Liver (tissue), 3 donors: ENCODE results near the gene IWS1.

Experiments
- FOXA1 ChIP-seq: IDR thresholded peaks from 2 replicates; pipeline ENCODE4 v1.6.1; 2016; ENCODE audit warnings: antibody characterized with exemption
- GABPA ChIP-seq, 2 donors: IDR thresholded peaks in 1 of 2; conservative IDR thresholded peaks in 1 of 2; 2 replicates each; pipeline ENCODE4 v1.6.1; 2016; ENCODE audit warnings: antibody characterized with exemption in 2 of 2, mild to moderate bottlenecking in 1 of 2, moderate library complexity in 1 of 2
- HNF4G ChIP-seq: IDR thresholded peaks from 2 replicates; pipeline ENCODE4 v1.6.1; 2016; ENCODE audit warnings: antibody characterized with exemption
- RAD21 ChIP-seq, 2 donors: IDR thresholded peaks; 2 replicates each; pipeline ENCODE4 v1.6.1; 2016; ENCODE audit warnings: antibody characterized with exemption in 2 of 2, mild to moderate bottlenecking in 2 of 2
- SP1 ChIP-seq: IDR thresholded peaks from 2 replicates; pipeline ENCODE4 v1.6.1; 2018; ENCODE audit warnings: antibody characterized with exemption, mild to moderate bottlenecking
- TAF1 ChIP-seq: conservative IDR thresholded peaks from 2 replicates; pipeline ENCODE4 v1.6.1; 2016; ENCODE audit warnings: antibody characterized with exemption, mild to moderate bottlenecking
- TF ChIP-seq, protein P1 (sequence below): fragments of 150-350 bp; IDR thresholded peaks from 2 replicates; pipeline ENCODE4 v1.5.1; 2017; ENCODE audit warnings: improper control_type of control experiment, low read depth, low read length; ENCODE audit not compliant: missing input control
- TF ChIP-seq, protein P2 (sequence below): IDR thresholded peaks from 2 replicates; pipeline ENCODE4 v1.6.1; 2016; ENCODE audit warnings: antibody characterized with exemption
- TF ChIP-seq, protein P3 (sequence below): IDR thresholded peaks from 2 replicates; pipeline ENCODE4 v1.6.1; 2016; ENCODE audit warnings: antibody characterized with exemption, mild to moderate bottlenecking
- donor health status: healthy.
- donor health status: healthy.

DNA sequence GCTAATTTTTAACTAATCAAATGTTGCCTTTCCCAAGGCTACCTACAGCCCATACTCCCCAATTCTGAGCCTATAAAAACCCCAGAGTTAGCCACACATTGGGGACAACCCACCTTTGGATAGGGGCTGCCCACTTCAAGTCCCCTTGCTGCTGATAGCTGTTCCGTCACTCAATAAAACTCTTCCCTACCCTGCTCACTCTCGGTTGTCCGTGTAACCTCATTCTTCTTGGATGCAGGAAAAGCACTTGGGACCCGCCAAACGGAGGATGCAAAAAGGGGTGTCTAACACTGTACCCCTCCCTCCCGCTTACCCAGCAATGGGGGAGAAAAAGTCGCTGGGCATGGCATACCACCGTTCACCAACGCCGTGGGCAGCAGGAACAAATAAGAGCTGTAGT is 12.2 kb downstream of the IWS1 start:
- TF ChIP-seq, protein P1, sequence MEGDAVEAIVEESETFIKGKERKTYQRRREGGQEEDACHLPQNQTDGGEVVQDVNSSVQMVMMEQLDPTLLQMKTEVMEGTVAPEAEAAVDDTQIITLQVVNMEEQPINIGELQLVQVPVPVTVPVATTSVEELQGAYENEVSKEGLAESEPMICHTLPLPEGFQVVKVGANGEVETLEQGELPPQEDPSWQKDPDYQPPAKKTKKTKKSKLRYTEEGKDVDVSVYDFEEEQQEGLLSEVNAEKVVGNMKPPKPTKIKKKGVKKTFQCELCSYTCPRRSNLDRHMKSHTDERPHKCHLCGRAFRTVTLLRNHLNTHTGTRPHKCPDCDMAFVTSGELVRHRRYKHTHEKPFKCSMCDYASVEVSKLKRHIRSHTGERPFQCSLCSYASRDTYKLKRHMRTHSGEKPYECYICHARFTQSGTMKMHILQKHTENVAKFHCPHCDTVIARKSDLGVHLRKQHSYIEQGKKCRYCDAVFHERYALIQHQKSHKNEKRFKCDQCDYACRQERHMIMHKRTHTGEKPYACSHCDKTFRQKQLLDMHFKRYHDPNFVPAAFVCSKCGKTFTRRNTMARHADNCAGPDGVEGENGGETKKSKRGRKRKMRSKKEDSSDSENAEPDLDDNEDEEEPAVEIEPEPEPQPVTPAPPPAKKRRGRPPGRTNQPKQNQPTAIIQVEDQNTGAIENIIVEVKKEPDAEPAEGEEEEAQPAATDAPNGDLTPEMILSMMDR, result no peak
- TF ChIP-seq TAF1 (no peak), HNF4G (no peak), FOXA1 (no peak), SP1 (no peak), GABPA (IDR thresholded peaks at IDR 0.05 in 1 of 2, conservative IDR thresholded peaks at IDR 0.05 in 1 of 2) (no peak), RAD21 (IDR thresholded peaks at IDR 0.05) (no peak)
- TF ChIP-seq, protein P2, sequence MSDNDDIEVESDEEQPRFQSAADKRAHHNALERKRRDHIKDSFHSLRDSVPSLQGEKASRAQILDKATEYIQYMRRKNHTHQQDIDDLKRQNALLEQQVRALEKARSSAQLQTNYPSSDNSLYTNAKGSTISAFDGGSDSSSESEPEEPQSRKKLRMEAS, result no peak
- TF ChIP-seq, protein P3, sequence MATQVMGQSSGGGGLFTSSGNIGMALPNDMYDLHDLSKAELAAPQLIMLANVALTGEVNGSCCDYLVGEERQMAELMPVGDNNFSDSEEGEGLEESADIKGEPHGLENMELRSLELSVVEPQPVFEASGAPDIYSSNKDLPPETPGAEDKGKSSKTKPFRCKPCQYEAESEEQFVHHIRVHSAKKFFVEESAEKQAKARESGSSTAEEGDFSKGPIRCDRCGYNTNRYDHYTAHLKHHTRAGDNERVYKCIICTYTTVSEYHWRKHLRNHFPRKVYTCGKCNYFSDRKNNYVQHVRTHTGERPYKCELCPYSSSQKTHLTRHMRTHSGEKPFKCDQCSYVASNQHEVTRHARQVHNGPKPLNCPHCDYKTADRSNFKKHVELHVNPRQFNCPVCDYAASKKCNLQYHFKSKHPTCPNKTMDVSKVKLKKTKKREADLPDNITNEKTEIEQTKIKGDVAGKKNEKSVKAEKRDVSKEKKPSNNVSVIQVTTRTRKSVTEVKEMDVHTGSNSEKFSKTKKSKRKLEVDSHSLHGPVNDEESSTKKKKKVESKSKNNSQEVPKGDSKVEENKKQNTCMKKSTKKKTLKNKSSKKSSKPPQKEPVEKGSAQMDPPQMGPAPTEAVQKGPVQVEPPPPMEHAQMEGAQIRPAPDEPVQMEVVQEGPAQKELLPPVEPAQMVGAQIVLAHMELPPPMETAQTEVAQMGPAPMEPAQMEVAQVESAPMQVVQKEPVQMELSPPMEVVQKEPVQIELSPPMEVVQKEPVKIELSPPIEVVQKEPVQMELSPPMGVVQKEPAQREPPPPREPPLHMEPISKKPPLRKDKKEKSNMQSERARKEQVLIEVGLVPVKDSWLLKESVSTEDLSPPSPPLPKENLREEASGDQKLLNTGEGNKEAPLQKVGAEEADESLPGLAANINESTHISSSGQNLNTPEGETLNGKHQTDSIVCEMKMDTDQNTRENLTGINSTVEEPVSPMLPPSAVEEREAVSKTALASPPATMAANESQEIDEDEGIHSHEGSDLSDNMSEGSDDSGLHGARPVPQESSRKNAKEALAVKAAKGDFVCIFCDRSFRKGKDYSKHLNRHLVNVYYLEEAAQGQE, result no peak
